SJSA1 (cell line): ENCODE measurements around the gene ABHD17B. TPM values are rescaled to one million over a fixed set of nuclear protein-coding genes. Genes with fewer than 3 reads are reported as not detected.

Source experiments
- DNase-seq, 2 experiments: peaks; one replicate each; pipeline ENCODE4 v3.0.0-alpha.2; 2015 to 2020; ENCODE audit warnings: low spot score in 2 of 2, low read depth in 1 of 2
- H3K27ac ChIP-seq: fragments of 250-450 bp; sonication (Bioruptor Pico); 2 replicates; pipeline ENCODE4 v1.5.1; 2020; ENCODE audit warnings: mild to moderate bottlenecking, moderate library complexity
- H3K27me3 ChIP-seq: fragments of 250-450 bp; sonication (Bioruptor Pico); replicated peaks from 2 replicates; pipeline ENCODE4 v1.5.1; 2020; ENCODE audit warnings: mild to moderate bottlenecking, moderate library complexity
- H3K36me3 ChIP-seq: fragments of 250-450 bp; sonication (Bioruptor Pico); 2 replicates; pipeline ENCODE4 v1.5.1; 2020; ENCODE audit warnings: mild to moderate bottlenecking
- H3K4me1 ChIP-seq: fragments of 250-450 bp; sonication (Bioruptor Pico); replicated peaks from 2 replicates; pipeline ENCODE4 v1.6.1; 2021; ENCODE audit warnings: mild to moderate bottlenecking
- H3K4me3 ChIP-seq: fragments of 250-450 bp; sonication (Bioruptor Pico); 2 replicates; pipeline ENCODE4 v1.5.1; 2020; ENCODE audit warnings: mild to moderate bottlenecking
- H3K9me3 ChIP-seq: fragments of 250-450 bp; sonication (Bioruptor Pico); replicated peaks from 2 replicates; pipeline ENCODE4 v1.5.1; 2020; ENCODE audit warnings: mild to moderate bottlenecking
- total RNA-seq: library from RNA; depleted of rRNA; stranded (reverse); fragments of >200 nt; shearing (Covaris generic); gene quantifications from 2 replicates; pipeline ENCODE4 v1.2.3, GENCODE V29; 2014

The ABHD17B gene
- total RNA-seq, 1 experiment from 2014 or later = 13.7 TPM

- H3K27ac ChIP-seq = no peak overlapping the region
- H3K27me3 ChIP-seq = no peaks in the 10 kb centered on the region
- H3K36me3 ChIP-seq = peaks cover 3% of the 10 kb centered on the region; the same call in 1 of the 2 replicates
- peaks cover 3% of the 10 kb centered on the region; the same call in 1 of the 2 replicates for H3K9me3 ChIP-seq
- H3K4me3 ChIP-seq = no peak overlapping the region
- no peaks in the 10 kb centered on the region for H3K4me1 ChIP-seq
- DNase-seq = no peak
Observed at GRCh38 chr9:71878327-71879274, 32.4 kb downstream of the ABHD17B start.

GRCh38 chr9:71876829-71877228 lies 34.2 kb downstream of the ABHD17B start:
- no peaks in the 10 kb centered on the region for H3K4me1 ChIP-seq
- no peak for DNase-seq
- peaks cover 3% of the 10 kb centered on the region; the same call in 1 of the 2 replicates for H3K36me3 ChIP-seq
- H3K4me3 ChIP-seq = no peak overlapping the region
- no peaks in the 10 kb centered on the region for H3K27me3 ChIP-seq
- no peak overlapping the region for H3K27ac ChIP-seq
- H3K9me3 ChIP-seq = peaks cover 3% of the 10 kb centered on the region; the same call in 1 of the 2 replicates

GRCh38 chr9:71876106-71876505 lies 34.9 kb downstream of the ABHD17B start:
- H3K27me3 ChIP-seq = no peaks in the 10 kb centered on the region
- no peak overlapping the region for H3K4me3 ChIP-seq
- H3K9me3 ChIP-seq = peaks cover 3% of the 10 kb centered on the region; the same call in 1 of the 2 replicates
- DNase-seq = no peak
- no peaks in the 10 kb centered on the region for H3K4me1 ChIP-seq
- no peak overlapping the region for H3K27ac ChIP-seq
- peaks cover 3% of the 10 kb centered on the region; the same call in 1 of the 2 replicates for H3K36me3 ChIP-seq

- Histone ChIP-seq H3K27ac (no peak overlapping the region), H3K4me1 (no peaks in the 10 kb centered on the region), H3K9me3 (peaks cover 3% of the 10 kb centered on the region; the same call in 1 of the 2 replicates), H3K4me3 (no peak overlapping the region), H3K27me3 (no peaks in the 10 kb centered on the region), H3K36me3 (peaks cover 3% of the 10 kb centered on the region; the same call in 1 of the 2 replicates)
- no peak for DNase-seq
Observed at GRCh38 chr9:71875345-71875744, 35.6 kb downstream of the ABHD17B start.

- Histone ChIP-seq H3K27ac (no peak overlapping the region), H3K27me3 (no peaks in the 10 kb centered on the region), H3K4me3 (no peak overlapping the region), H3K9me3 (peaks cover 6% of the 10 kb centered on the region; the same call in 1 of the 2 replicates), H3K36me3 (no peaks in the 10 kb centered on the region), H3K4me1 (no peaks in the 10 kb centered on the region)
- DNase-seq = no peak
Observed at GRCh38 chr9:71863631-71864030, 47.4 kb downstream of the ABHD17B start.

- no peaks in the 10 kb centered on the region for H3K4me1 ChIP-seq
- no peak overlapping the region for H3K4me3 ChIP-seq
- H3K36me3 ChIP-seq = no peaks in the 10 kb centered on the region
- H3K27ac ChIP-seq = no peak overlapping the region
- no peaks in the 10 kb centered on the region for H3K27me3 ChIP-seq
- H3K9me3 ChIP-seq = peaks cover 6% of the 10 kb centered on the region; the same call in 1 of the 2 replicates
- DNase-seq = no peak
Observed at GRCh38 chr9:71861618-71862017, 49.4 kb downstream of the ABHD17B start.

- Histone ChIP-seq H3K9me3 (peaks cover 6% of the 10 kb centered on the region; the same call in 1 of the 2 replicates), H3K4me1 (no peaks in the 10 kb centered on the region), H3K27me3 (no peaks in the 10 kb centered on the region), H3K36me3 (no peaks in the 10 kb centered on the region), H3K4me3 (no peak overlapping the region), H3K27ac (no peak overlapping the region)
- no peak for DNase-seq
Observed at GRCh38 chr9:71859939-71860338, 51.1 kb downstream of the ABHD17B start.

GRCh38 chr9:71858812-71859211 lies 52.2 kb downstream of the ABHD17B start:
- peaks cover 6% of the 10 kb centered on the region; the same call in 1 of the 2 replicates for H3K9me3 ChIP-seq
- DNase-seq = no peak
- no peaks in the 10 kb centered on the region for H3K4me1 ChIP-seq
- no peak overlapping the region for H3K27ac ChIP-seq
- H3K27me3 ChIP-seq = no peaks in the 10 kb centered on the region
- H3K36me3 ChIP-seq = no peaks in the 10 kb centered on the region
- H3K4me3 ChIP-seq = no peak overlapping the region

- no peak for DNase-seq
Observed at GRCh38 chr9:71858102-71858798, 52.7 kb downstream of the ABHD17B start.

GRCh38 chr9:71857159-71857558 lies 53.8 kb downstream of the ABHD17B start:
- Histone ChIP-seq H3K4me1 (no peaks in the 10 kb centered on the region), H3K9me3 (peaks cover 6% of the 10 kb centered on the region; the same call in 1 of the 2 replicates), H3K27ac (no peak overlapping the region), H3K36me3 (no peaks in the 10 kb centered on the region), H3K4me3 (no peak overlapping the region), H3K27me3 (no peaks in the 10 kb centered on the region)
- no peak for DNase-seq

More at GRCh38 chr9:71858102-71858798, 52.7 kb downstream of the ABHD17B start:
- Histone ChIP-seq H3K9me3 (peaks cover 6% of the 10 kb centered on the region; the same call in 1 of the 2 replicates), H3K27me3 (no peaks in the 10 kb centered on the region), H3K36me3 (no peaks in the 10 kb centered on the region), H3K4me3 (no peak overlapping the region), H3K27ac (no peak overlapping the region), H3K4me1 (no peaks in the 10 kb centered on the region)

- Histone ChIP-seq H3K36me3 (no peaks in the 10 kb centered on the region), H3K9me3 (peaks cover 6% of the 10 kb centered on the region; the same call in 1 of the 2 replicates), H3K27ac (no peak overlapping the region), H3K4me3 (no peak overlapping the region), H3K4me1 (no peaks in the 10 kb centered on the region), H3K27me3 (no peaks in the 10 kb centered on the region)
- no peak for DNase-seq
Observed at GRCh38 chr9:71854811-71855210, 56.2 kb downstream of the ABHD17B start.

GRCh38 chr9:71853084-71853483 lies 57.9 kb downstream of the ABHD17B start:
- Histone ChIP-seq H3K27ac (no peak overlapping the region), H3K9me3 (no peaks in the 10 kb centered on the region), H3K36me3 (no peaks in the 10 kb centered on the region), H3K27me3 (no peaks in the 10 kb centered on the region), H3K4me3 (no peak overlapping the region), H3K4me1 (no peaks in the 10 kb centered on the region)
- DNase-seq = no peak

GRCh38 chr9:71850996-71851395 lies 60.0 kb downstream of the ABHD17B start:
- Histone ChIP-seq H3K4me1 (no peaks in the 10 kb centered on the region), H3K4me3 (no peak overlapping the region), H3K27me3 (no peaks in the 10 kb centered on the region), H3K36me3 (no peaks in the 10 kb centered on the region), H3K9me3 (no peaks in the 10 kb centered on the region), H3K27ac (no peak overlapping the region)
- no peak for DNase-seq

- no peak overlapping the region for H3K27ac ChIP-seq
Observed at GRCh38 chr9:71847892-71848291, 63.1 kb downstream of the ABHD17B start.

More at GRCh38 chr9:71847892-71848291, 63.1 kb downstream of the ABHD17B start:
- Histone ChIP-seq H3K27me3 (no peaks in the 10 kb centered on the region), H3K9me3 (no peaks in the 10 kb centered on the region), H3K4me3 (no peak overlapping the region), H3K4me1 (no peaks in the 10 kb centered on the region), H3K36me3 (no peaks in the 10 kb centered on the region)
- no peak for DNase-seq
